GM12878 (cell line): Measurements from ENCODE around the gene ZDHHC18. TPM values are rescaled to one million over a fixed set of nuclear protein-coding genes. Genes with fewer than 3 reads are reported as not detected.

Experiments used
- ATAC-seq: fragments of 200-7000 bp; cut with Tn5 transposase; 3 replicates; pipeline ENCODE4 v1.9.1; 2020; ENCODE audit warnings: mild to moderate bottlenecking, moderate library complexity
- BruUV-seq: library from RNA; stranded (reverse); fragments of 400-500 nt; replicated peaks from 2 replicates; lab custom pipeline; 2021; lab: Mats Ljungman, UMichigan
- CTCF ChIA-PET: fragments of 300-600 bp; sonication (Branson Sonifier 250); formaldehyde crosslinking; extraction: SDS; loops from one replicate; lab custom pipeline; 2021; ENCODE audit warnings: inconsistent platforms; lab: Yijun Ruan, JAX
- POLR2A ChIA-PET: fragments of 350-600 bp; formaldehyde crosslinking; extraction: SDS; loops from one replicate; lab custom pipeline; 2021; ENCODE audit warnings: inconsistent platforms; lab: Charles Lee
- RAD21 ChIA-PET: fragments of 300-600 bp; sonication (Branson Sonifier 250); formaldehyde crosslinking; loops from one replicate; lab custom pipeline; 2023; ENCODE audit warnings: antibody characterized with exemption; ENCODE audit not compliant: unreplicated experiment; lab: Charles Lee
- SMC1A ChIA-PET: fragments of 300-600 bp; sonication (Branson Sonifier 250); formaldehyde crosslinking; loops from one replicate; lab custom pipeline; 2023; ENCODE audit not compliant: unreplicated experiment, uncharacterized antibody; lab: Charles Lee
- DNase-seq: peaks from one replicate; pipeline ENCODE4 v3.0.0-alpha.2; 2011; ENCODE audit warnings: low read depth, low spot score
- FAIRE-seq: peaks from 3 replicates; lab custom pipeline; 2011; peaks lifted over from hg19 to GRCh38; lab: Jason Lieb, UNC
- H2AFZ ChIP-seq: 2 replicates; pipeline ENCODE4 v1.6.0; 2011; ENCODE audit warnings: low read depth, low read length, control low read depth; ENCODE audit not compliant: control insufficient read depth
- H3K27ac ChIP-seq: 2 replicates; pipeline ENCODE4 v1.5.1; 2011; ENCODE audit warnings: control low read depth; ENCODE audit not compliant: control insufficient read depth, insufficient read depth
- H3K27me3 ChIP-seq, 2 experiments: replicated peaks in 1 of 2; 2 replicates each; pipeline versions ENCODE4 v1.6.0 to v1.6.1; 2011; ENCODE audit warnings: low read length in 1 of 2; ENCODE audit not compliant: control insufficient read depth in 2 of 2, insufficient read depth in 2 of 2
- H3K36me3 ChIP-seq, 2 experiments: 2 replicates each; pipeline ENCODE4 v1.5.1; 2011; ENCODE audit warnings: low read length in 1 of 2; ENCODE audit not compliant: control insufficient read depth in 2 of 2, insufficient read depth in 2 of 2
- H3K4me1 ChIP-seq: 2 replicates; pipeline ENCODE4 v1.6.1; 2011; ENCODE audit warnings: mild to moderate bottlenecking, low read length, moderate library complexity, mixed read lengths; ENCODE audit not compliant: control insufficient read depth, insufficient read depth
- H3K4me2 ChIP-seq: 2 replicates; pipeline ENCODE4 v1.6.0; 2011; ENCODE audit warnings: control low read depth; ENCODE audit not compliant: control insufficient read depth, insufficient read depth
- H3K4me3 ChIP-seq: fragments of 200-600 bp; sonication (generic); 2 replicates; pipeline ENCODE4 v1.5.1; 2016
- H3K79me2 ChIP-seq: 2 replicates; pipeline ENCODE4 v1.6.0; 2011; ENCODE audit warnings: low read length; ENCODE audit not compliant: control insufficient read depth, insufficient read depth
- H3K9ac ChIP-seq: 2 replicates; pipeline ENCODE4 v1.8.0; 2011; ENCODE audit warnings: low read length, control low read depth, mixed read lengths; ENCODE audit not compliant: control insufficient read depth, insufficient read depth
- H3K9me3 ChIP-seq: replicated peaks from 3 replicates; pipeline ENCODE4 v1.5.1; 2011; ENCODE audit warnings: mild to moderate bottlenecking, low read length; ENCODE audit not compliant: control insufficient read depth, insufficient read depth
- H4K20me1 ChIP-seq: 2 replicates; pipeline ENCODE4 v1.6.0; 2011; ENCODE audit not compliant: control insufficient read depth, insufficient read depth
- CBX5 ChIP-seq: sonication (generic); IDR thresholded peaks from 2 replicates; pipeline ENCODE4 v1.6.1; 2016; ENCODE audit warnings: low read depth, moderate library complexity, mild to moderate bottlenecking, inconsistent platforms
- HCFC1 ChIP-seq: fragments of 150-350 bp; IDR thresholded peaks from 2 replicates; pipeline ENCODE4 v1.6.1; 2014; ENCODE audit warnings: low read length
- RB1 ChIP-seq: fragments of 450-650 bp; formaldehyde crosslinking; IDR thresholded peaks from 2 replicates; pipeline ENCODE4 v1.6.1; 2017; ENCODE audit warnings: mild to moderate bottlenecking, borderline replicate concordance
- RCOR1 ChIP-seq: conservative IDR thresholded peaks from 2 replicates; pipeline ENCODE4 v1.6.1; 2012; ENCODE audit warnings: low read depth, low read length, improper control_type of control experiment
- SIX5 ChIP-seq: IDR thresholded peaks from 2 replicates; pipeline ENCODE4 v1.6.1; 2011; ENCODE audit warnings: mild to moderate bottlenecking, low read depth, low read length, moderate library complexity; ENCODE audit not compliant: severe bottlenecking
- STAT3 ChIP-seq: IDR thresholded peaks from 2 replicates; pipeline ENCODE4 v1.6.1; 2011; ENCODE audit warnings: low read depth, low read length, improper control_type of control experiment
- ZBED1 ChIP-seq: IDR thresholded peaks from 2 replicates; pipeline ENCODE4 v1.6.1; 2016; ENCODE audit warnings: borderline replicate concordance
- ZNF274 ChIP-seq: IDR thresholded peaks from one replicate; pipeline ENCODE4 v1.8.0; 2011; ENCODE audit not compliant: insufficient read length, insufficient read depth
- WGBS: methylation state at CpG from one replicate; pipeline ENCODE4 v1.1.6; 2016; ENCODE audit warnings: low lambda C conversion rate; ENCODE audit not compliant: insufficient replicate concordance, insufficient coverage; ENCODE audit errors: missing lambda C conversion rate; 5-methylcytosine and 5-hydroxymethylcytosine counted together
- in situ Hi-C: fragments of 300-500 bp; cut with MboI; formaldehyde crosslinking; loops from 9 replicates; pipeline ENCODE4 v1.14.3; 2018; ENCODE audit warnings: mixed read lengths
- intact Hi-C: fragments of 100-400 bp; cut with micrococcal nuclease; formaldehyde crosslinking; loops from one replicate; pipeline ENCODE4 v1.14.2; 2022; ENCODE audit not compliant: unreplicated experiment
- polyA plus RNA-seq, 11 experiments: library from polyadenylated mRNA; depleted of rRNA in 4 of 11; unstranded in 6 of 11; stranded (reverse) in 5 of 11; fragments of >200 nt; fragmentation: Nextera tagmentation in 4 of 11; fragmentation: Illumina TruSeq in 1 of 11; extraction: Ambion mirVana in 4 of 11; extraction: Trizol in 1 of 11; gene quantifications; 1 replicate in 1 of 11; 2 replicates in 10 of 11; pipeline versions ENCODE4 v1.2.1 to v1.2.3, GENCODE V29; 2011 to 2016; ENCODE audit warnings: inconsistent platforms in 2 of 11, missing spikeins in 2 of 11, low read depth in 1 of 11
- total RNA-seq, 4 experiments: library from RNA; depleted of rRNA in 3 of 4; stranded (reverse); fragments of >200 nt in 3 of 4; fragmentation: Illumina TruSeq in 1 of 4; extraction: Trizol in 1 of 4; gene quantifications; 2 replicates each; pipeline versions ENCODE4 v1.2.1 to v1.2.3, GENCODE V29; 2013 to 2021
- TF ChIP-seq, protein P1 (sequence below): fragments of 450-650 bp; IDR thresholded peaks from 2 replicates; pipeline ENCODE4 v1.6.1; 2018; ENCODE audit warnings: borderline replicate concordance, mild to moderate bottlenecking; ENCODE audit not compliant: partially characterized antibody
- TF ChIP-seq, protein P2 (sequence below): fragments of 450-650 bp; IDR thresholded peaks from 2 replicates; pipeline ENCODE4 v1.6.1; 2017; ENCODE audit warnings: mild to moderate bottlenecking, moderate library complexity
- TF ChIP-seq, protein P3 (sequence below): fragments of 450-650 bp; conservative IDR thresholded peaks from 2 replicates; pipeline ENCODE4 v1.6.1; 2017; ENCODE audit warnings: mild to moderate bottlenecking, moderate library complexity
- TF ChIP-seq, protein P4 (sequence below): fragments of 450-650 bp; formaldehyde crosslinking; IDR thresholded peaks from 2 replicates; pipeline ENCODE4 v1.4.0; 2020; ENCODE audit warnings: mild to moderate bottlenecking, moderate library complexity

The ZDHHC18 gene
- total and polyA plus RNA-seq, 10 of the 15 experiments (the other 5 are each of a cell fraction or from before 2014, with no cell fraction given): 0.40 to 81.2 (median 21.3) TPM

DNA sequence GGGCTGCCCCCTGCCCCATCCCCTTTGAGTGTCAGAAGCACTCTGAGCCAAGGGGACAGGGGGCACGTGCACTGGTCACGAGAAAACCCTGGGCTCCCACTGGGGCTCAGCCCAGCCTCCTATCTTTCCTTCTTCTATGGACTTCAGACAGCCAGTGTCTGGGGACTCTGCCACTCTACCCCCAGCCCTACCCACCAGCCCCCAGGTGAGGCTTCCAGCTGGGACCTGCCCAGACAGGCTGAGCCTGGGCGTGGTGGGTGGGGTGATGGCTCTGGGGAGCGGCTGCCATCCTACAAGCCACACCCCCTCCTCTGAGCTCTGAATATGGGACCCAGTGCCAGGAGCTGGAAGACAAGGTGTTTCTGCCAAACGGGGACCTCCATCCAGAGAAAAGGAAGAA is 28.4 kb downstream of the ZDHHC18 start:
- Histone ChIP-seq H3K36me3 (peaks cover 21 to 39% of the 10 kb centered on the region in 2 experiments), H3K4me1 (no peaks in the 10 kb centered on the region), H3K9ac (no peak overlapping the region), H3K9me3 (no peaks in the 10 kb centered on the region), H3K4me2 (no peak overlapping the region), H3K4me3 (no peak overlapping the region), H3K79me2 (no peaks in the 10 kb centered on the region), H3K27ac (no peak overlapping the region), H3K27me3 (no peaks in the 10 kb centered on the region), H4K20me1 (no peaks in the 10 kb centered on the region), H2AFZ (no peak overlapping the region)
- DNase-seq (no peak), FAIRE-seq (no peak), ATAC-seq (no peak)
- in situ Hi-C loops: no loop called here
- BruUV-seq: no TSS peak
- ChIA-PET POLR2A (interaction anchor here (0.5 kb wide), 1 partner anchor 46 kb away, joined by 3 read pairs; no protein-coding TSS in a partner anchor), RAD21 (interaction anchor here (1.0 to 1.6 kb wide), 2 partner anchors 10 to 32 kb away, joined by 4 to 5 read pairs; no protein-coding TSS in a partner anchor), SMC1A (interaction anchor here (1.2 to 1.4 kb wide), 2 partner anchors 10 to 43 kb away, joined by 4 read pairs; no protein-coding TSS in a partner anchor), CTCF (interaction anchor here (0.6 to 2.8 kb wide), 8 partner anchors 10 to 251 kb away, joined by 3 to 11 read pairs (median 4); no protein-coding TSS in a partner anchor)
- 98% methylated on average over 5 of the region's 5 CpGs for WGBS
- intact Hi-C loops: no loop called here
- TF ChIP-seq HCFC1 (no peak), RCOR1 (no peak), RB1 (no peak), CBX5 (no peak), SIX5 (no peak), STAT3 (no peak), ZBED1 (no peak), ZNF274 (no peak)
- TF ChIP-seq, protein P1, sequence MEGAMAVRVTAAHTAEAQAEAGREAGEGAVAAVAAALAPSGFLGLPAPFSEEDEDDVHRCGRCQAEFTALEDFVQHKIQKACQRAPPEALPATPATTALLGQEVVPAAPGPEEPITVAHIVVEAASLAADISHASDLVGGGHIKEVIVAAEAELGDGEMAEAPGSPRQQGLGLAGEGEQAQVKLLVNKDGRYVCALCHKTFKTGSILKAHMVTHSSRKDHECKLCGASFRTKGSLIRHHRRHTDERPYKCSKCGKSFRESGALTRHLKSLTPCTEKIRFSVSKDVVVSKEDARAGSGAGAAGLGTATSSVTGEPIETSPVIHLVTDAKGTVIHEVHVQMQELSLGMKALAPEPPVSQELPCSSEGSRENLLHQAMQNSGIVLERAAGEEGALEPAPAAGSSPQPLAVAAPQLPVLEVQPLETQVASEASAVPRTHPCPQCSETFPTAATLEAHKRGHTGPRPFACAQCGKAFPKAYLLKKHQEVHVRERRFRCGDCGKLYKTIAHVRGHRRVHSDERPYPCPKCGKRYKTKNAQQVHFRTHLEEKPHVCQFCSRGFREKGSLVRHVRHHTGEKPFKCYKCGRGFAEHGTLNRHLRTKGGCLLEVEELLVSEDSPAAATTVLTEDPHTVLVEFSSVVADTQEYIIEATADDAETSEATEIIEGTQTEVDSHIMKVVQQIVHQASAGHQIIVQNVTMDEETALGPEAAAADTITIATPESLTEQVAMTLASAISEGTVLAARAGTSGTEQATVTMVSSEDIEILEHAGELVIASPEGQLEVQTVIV: no peak
- TF ChIP-seq, protein P2, sequence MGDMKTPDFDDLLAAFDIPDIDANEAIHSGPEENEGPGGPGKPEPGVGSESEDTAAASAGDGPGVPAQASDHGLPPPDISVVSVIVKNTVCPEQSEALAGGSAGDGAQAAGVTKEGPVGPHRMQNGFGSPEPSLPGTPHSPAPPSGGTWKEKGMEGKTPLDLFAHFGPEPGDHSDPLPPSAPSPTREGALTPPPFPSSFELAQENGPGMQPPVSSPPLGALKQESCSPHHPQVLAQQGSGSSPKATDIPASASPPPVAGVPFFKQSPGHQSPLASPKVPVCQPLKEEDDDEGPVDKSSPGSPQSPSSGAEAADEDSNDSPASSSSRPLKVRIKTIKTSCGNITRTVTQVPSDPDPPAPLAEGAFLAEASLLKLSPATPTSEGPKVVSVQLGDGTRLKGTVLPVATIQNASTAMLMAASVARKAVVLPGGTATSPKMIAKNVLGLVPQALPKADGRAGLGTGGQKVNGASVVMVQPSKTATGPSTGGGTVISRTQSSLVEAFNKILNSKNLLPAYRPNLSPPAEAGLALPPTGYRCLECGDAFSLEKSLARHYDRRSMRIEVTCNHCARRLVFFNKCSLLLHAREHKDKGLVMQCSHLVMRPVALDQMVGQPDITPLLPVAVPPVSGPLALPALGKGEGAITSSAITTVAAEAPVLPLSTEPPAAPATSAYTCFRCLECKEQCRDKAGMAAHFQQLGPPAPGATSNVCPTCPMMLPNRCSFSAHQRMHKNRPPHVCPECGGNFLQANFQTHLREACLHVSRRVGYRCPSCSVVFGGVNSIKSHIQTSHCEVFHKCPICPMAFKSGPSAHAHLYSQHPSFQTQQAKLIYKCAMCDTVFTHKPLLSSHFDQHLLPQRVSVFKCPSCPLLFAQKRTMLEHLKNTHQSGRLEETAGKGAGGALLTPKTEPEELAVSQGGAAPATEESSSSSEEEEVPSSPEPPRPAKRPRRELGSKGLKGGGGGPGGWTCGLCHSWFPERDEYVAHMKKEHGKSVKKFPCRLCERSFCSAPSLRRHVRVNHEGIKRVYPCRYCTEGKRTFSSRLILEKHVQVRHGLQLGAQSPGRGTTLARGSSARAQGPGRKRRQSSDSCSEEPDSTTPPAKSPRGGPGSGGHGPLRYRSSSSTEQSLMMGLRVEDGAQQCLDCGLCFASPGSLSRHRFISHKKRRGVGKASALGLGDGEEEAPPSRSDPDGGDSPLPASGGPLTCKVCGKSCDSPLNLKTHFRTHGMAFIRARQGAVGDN: no peak
- TF ChIP-seq, protein P3, sequence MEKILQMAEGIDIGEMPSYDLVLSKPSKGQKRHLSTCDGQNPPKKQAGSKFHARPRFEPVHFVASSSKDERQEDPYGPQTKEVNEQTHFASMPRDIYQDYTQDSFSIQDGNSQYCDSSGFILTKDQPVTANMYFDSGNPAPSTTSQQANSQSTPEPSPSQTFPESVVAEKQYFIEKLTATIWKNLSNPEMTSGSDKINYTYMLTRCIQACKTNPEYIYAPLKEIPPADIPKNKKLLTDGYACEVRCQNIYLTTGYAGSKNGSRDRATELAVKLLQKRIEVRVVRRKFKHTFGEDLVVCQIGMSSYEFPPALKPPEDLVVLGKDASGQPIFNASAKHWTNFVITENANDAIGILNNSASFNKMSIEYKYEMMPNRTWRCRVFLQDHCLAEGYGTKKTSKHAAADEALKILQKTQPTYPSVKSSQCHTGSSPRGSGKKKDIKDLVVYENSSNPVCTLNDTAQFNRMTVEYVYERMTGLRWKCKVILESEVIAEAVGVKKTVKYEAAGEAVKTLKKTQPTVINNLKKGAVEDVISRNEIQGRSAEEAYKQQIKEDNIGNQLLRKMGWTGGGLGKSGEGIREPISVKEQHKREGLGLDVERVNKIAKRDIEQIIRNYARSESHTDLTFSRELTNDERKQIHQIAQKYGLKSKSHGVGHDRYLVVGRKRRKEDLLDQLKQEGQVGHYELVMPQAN: no peak
- TF ChIP-seq, protein P4, sequence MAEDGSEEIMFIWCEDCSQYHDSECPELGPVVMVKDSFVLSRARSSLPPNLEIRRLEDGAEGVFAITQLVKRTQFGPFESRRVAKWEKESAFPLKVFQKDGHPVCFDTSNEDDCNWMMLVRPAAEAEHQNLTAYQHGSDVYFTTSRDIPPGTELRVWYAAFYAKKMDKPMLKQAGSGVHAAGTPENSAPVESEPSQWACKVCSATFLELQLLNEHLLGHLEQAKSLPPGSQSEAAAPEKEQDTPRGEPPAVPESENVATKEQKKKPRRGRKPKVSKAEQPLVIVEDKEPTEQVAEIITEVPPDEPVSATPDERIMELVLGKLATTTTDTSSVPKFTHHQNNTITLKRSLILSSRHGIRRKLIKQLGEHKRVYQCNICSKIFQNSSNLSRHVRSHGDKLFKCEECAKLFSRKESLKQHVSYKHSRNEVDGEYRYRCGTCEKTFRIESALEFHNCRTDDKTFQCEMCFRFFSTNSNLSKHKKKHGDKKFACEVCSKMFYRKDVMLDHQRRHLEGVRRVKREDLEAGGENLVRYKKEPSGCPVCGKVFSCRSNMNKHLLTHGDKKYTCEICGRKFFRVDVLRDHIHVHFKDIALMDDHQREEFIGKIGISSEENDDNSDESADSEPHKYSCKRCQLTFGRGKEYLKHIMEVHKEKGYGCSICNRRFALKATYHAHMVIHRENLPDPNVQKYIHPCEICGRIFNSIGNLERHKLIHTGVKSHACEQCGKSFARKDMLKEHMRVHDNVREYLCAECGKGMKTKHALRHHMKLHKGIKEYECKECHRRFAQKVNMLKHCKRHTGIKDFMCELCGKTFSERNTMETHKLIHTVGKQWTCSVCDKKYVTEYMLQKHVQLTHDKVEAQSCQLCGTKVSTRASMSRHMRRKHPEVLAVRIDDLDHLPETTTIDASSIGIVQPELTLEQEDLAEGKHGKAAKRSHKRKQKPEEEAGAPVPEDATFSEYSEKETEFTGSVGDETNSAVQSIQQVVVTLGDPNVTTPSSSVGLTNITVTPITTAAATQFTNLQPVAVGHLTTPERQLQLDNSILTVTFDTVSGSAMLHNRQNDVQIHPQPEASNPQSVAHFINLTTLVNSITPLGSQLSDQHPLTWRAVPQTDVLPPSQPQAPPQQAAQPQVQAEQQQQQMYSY (CRISPR knock-in tag): no peak
